ENCODE measurements around the gene MICU1. TPM values are rescaled to one million over a fixed set of nuclear protein-coding genes. Genes with fewer than 3 reads are reported as not detected.

The MICU1 gene
- total RNA-seq, 2 experiments from 2014 or later, result 27.2 to 33.6 TPM

GRCh38 chr10:72429931-72430330 is 195.9 kb downstream of the MICU1 start:
- no peaks in the 10 kb centered on the region for H3K79me2 ChIP-seq (ENCODE audit: insufficient read depth, low read depth, low read length)
- no peak overlapping the region for H3K4me2 ChIP-seq (ENCODE audit: low read length)
- intact Hi-C loops (cut with micrococcal nuclease; ENCODE audit: unreplicated experiment), result no loop called here
- ChIA-PET POLR2A (interaction anchor here (0.7 kb wide), 1 partner anchor 30 kb away, joined by 4 read pairs; no protein-coding TSS in a partner anchor), CTCF (ENCODE audit: unreplicated experiment) (no interaction called here)
- no peaks in the 10 kb centered on the region for H4K20me1 ChIP-seq (ENCODE audit: insufficient read depth, low read length)
- H3K9me3 ChIP-seq (ENCODE audit: low read length), result no peaks in the 10 kb centered on the region
- H3K4me3 ChIP-seq (ENCODE audit: low read depth, low read length, poor library complexity, severe bottlenecking), result no peak overlapping the region
- DNase-seq (ENCODE audit: low spot score), result no peak
- H2AFZ ChIP-seq (ENCODE audit: low read length), result no peak overlapping the region
- no peak overlapping the region for H3K27ac ChIP-seq (ENCODE audit: low read depth, low read length, poor library complexity, severe bottlenecking)
- H3K36me3 ChIP-seq (ENCODE audit: insufficient read depth, low read length), result no peaks in the 10 kb centered on the region
- H3K4me1 ChIP-seq (ENCODE audit: insufficient read depth, low read length, poor library complexity, severe bottlenecking), result no peaks in the 10 kb centered on the region
- no TSS peak for BruUV-seq (replicated peaks)
- H3K9me2 ChIP-seq (ENCODE audit: insufficient read depth, low read length), result no peaks in the 10 kb centered on the region
- TF ChIP-seq, protein P1, sequence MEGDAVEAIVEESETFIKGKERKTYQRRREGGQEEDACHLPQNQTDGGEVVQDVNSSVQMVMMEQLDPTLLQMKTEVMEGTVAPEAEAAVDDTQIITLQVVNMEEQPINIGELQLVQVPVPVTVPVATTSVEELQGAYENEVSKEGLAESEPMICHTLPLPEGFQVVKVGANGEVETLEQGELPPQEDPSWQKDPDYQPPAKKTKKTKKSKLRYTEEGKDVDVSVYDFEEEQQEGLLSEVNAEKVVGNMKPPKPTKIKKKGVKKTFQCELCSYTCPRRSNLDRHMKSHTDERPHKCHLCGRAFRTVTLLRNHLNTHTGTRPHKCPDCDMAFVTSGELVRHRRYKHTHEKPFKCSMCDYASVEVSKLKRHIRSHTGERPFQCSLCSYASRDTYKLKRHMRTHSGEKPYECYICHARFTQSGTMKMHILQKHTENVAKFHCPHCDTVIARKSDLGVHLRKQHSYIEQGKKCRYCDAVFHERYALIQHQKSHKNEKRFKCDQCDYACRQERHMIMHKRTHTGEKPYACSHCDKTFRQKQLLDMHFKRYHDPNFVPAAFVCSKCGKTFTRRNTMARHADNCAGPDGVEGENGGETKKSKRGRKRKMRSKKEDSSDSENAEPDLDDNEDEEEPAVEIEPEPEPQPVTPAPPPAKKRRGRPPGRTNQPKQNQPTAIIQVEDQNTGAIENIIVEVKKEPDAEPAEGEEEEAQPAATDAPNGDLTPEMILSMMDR (conservative IDR thresholded peaks at IDR 0.05; ENCODE audit: low read length), result no peak
- TF ChIP-seq EZH2phosphoT487 (IDR thresholded peaks at IDR 0.05; ENCODE audit: borderline replicate concordance, low read depth, low read length), result no peak

GRCh38 chr10:72426986-72427385 is 198.9 kb downstream of the MICU1 start:
- Histone ChIP-seq H3K79me2 (ENCODE audit: insufficient read depth, low read depth, low read length) (no peaks in the 10 kb centered on the region), H3K4me3 (ENCODE audit: low read depth, low read length, poor library complexity, severe bottlenecking) (no peak overlapping the region), H3K4me2 (ENCODE audit: low read length) (no peak overlapping the region), H3K4me1 (ENCODE audit: insufficient read depth, low read length, poor library complexity, severe bottlenecking) (no peaks in the 10 kb centered on the region), H2AFZ (ENCODE audit: low read length) (no peak overlapping the region), H3K27ac (ENCODE audit: low read depth, low read length, poor library complexity, severe bottlenecking) (no peak overlapping the region), H3K36me3 (ENCODE audit: insufficient read depth, low read length) (no peaks in the 10 kb centered on the region), H3K9me2 (ENCODE audit: insufficient read depth, low read length) (no peaks in the 10 kb centered on the region), H3K9me3 (ENCODE audit: low read length) (no peaks in the 10 kb centered on the region), H4K20me1 (ENCODE audit: insufficient read depth, low read length) (no peaks in the 10 kb centered on the region)
- CTCF ChIA-PET (ENCODE audit: unreplicated experiment), result no interaction called here
- POLR2A ChIA-PET, result interaction anchor here (0.7 kb wide), 1 partner anchor 169 kb away, joined by 5 read pairs; no protein-coding TSS in a partner anchor
- TF ChIP-seq EZH2phosphoT487 (IDR thresholded peaks at IDR 0.05; ENCODE audit: borderline replicate concordance, low read depth, low read length), result no peak
- BruUV-seq (replicated peaks), result no TSS peak
- DNase-seq (ENCODE audit: low spot score), result no peak
- intact Hi-C loops (cut with micrococcal nuclease; ENCODE audit: unreplicated experiment), result no loop called here

DNA sequence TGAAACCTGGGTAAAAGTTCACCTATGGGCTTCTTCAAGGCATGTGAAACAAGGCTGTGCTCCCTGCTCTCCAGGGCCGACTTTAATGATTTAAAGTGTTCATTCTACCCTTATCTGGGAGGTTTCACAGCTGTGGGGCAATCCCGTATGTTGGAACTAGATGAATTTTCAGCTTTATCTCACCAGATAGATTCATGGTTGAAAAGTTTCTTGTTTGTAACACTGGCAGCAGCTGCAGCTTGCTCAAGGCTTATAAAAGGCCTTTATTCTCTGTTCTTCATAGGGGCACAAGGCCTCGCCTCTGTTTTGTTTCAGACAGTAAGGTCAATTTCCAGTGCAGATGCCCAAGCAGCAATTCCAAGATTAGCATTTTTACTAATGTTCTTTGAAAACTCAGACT is 200.7 kb downstream of the MICU1 start:
- ChIA-PET CTCF (ENCODE audit: unreplicated experiment) (no interaction called here), POLR2A (interaction anchor here (0.6 kb wide), 1 partner anchor 238 kb away, joined by 3 read pairs; no protein-coding TSS in a partner anchor)
- no TSS peak for BruUV-seq (replicated peaks)
- TF ChIP-seq, protein P1 (conservative IDR thresholded peaks at IDR 0.05; ENCODE audit: low read length), result no peak
- Histone ChIP-seq H3K79me2 (ENCODE audit: insufficient read depth, low read depth, low read length) (no peaks in the 10 kb centered on the region), H4K20me1 (ENCODE audit: insufficient read depth, low read length) (no peaks in the 10 kb centered on the region), H3K27ac (ENCODE audit: low read depth, low read length, poor library complexity, severe bottlenecking) (no peak overlapping the region), H2AFZ (ENCODE audit: low read length) (no peak overlapping the region), H3K4me3 (ENCODE audit: low read depth, low read length, poor library complexity, severe bottlenecking) (no peak overlapping the region), H3K4me1 (ENCODE audit: insufficient read depth, low read length, poor library complexity, severe bottlenecking) (no peaks in the 10 kb centered on the region), H3K9me2 (ENCODE audit: insufficient read depth, low read length) (no peaks in the 10 kb centered on the region), H3K4me2 (ENCODE audit: low read length) (no peak overlapping the region), H3K9me3 (ENCODE audit: low read length) (no peaks in the 10 kb centered on the region), H3K36me3 (ENCODE audit: insufficient read depth, low read length) (no peaks in the 10 kb centered on the region)
- intact Hi-C loops (cut with micrococcal nuclease; ENCODE audit: unreplicated experiment), result no loop called here
- no peak for DNase-seq (ENCODE audit: low spot score)

Data from OCI-LY7 (cell line).